ENCODE measurements around the gene PSAP.

Gene PSAP

DNA sequence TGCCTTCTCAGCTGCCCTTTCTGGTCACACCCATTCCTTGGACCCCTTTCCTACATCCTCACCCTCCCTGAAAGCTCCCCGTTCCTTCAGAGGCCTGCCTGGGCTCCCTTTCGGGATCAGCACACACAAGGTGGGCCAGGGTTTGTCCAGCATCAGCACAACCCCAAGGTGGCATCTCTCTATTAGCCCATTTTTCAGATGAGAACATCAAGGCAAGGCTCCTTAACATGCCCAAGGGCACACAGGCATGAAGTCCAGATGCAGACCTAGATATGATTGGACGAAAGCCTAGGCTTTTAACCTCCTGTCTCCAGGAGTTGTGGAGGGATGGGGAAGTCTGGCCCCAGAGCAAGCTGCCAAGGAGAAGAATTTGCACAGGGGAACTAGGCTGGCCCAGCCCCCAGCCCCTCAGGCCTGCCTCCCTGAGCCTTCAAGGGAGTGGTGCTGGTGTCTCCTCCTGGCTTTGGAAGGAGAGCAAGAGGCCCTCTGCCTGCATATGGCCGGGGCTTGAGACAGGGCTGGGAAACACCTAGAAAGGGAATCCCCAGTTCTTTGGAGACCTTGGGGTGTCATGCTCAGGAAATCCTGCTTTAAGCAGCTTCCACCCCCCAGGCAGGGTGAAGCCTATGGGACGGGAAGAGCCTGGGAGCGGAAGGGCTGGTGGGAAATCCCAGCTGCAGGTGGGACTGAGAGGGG, 68.7 kb downstream of the PSAP start:
- DNase-seq: no peak

DNA sequence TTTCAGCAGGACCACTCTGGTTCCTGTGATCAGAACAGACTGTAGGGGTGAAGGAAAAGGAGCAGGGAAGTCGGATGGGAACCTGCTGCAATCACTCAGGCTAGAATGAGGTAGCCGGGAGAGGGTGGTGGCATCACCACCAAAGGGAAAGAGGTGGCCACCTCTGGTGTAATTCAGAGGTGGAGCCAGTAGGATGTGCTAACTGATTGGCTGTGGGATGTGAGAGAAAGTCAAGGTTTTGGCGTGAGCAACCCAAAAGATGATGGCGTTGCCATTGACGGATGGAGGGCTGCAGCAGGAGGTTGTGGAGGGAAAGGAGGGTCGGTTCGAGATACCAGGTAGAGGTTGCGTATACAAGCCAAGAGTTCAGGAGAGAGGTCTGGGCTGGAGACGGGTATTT, 70.3 kb downstream of the PSAP start:
- no peak for DNase-seq

DNA sequence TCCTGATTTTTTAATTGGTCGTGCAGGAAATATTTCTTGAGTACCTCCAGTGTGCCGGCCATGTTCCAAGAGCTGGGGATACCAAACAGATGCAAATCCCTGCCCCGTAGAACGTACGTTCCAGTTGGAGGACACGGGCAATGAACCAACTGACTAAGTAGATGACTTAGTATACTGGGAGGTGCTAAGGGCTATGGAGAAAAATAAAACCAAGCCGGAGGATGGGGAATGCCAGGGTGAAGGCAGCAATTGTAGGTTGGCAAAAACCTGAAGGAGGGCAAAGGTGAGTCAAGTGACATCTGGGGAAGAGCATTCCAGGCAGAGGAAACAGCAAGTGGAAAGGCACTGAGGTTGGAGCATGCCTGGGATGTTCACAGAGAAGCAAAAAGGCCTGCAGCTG, 70.9 kb downstream of the PSAP start:
- DNase-seq: no peak

DNA sequence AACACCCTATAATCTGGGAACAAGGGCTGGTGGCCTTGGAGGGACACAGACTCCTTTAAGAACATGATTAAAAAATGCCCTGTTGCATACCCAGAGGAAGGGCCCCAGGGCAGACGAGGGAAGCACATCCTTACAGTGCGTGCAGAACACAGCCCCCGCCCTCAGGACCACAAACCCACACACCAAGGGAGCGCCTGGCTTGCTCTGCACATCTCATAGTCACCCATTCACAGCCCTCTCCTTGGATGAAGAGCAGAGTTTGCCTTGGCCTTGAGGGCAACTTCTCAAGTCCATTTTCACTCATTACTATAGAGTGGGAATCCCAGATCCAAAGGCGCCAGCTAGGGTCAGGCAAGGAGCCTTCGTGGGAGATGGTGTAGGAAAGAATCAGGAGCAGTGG, 71.4 kb downstream of the PSAP start:
- no peak for DNase-seq

DNA sequence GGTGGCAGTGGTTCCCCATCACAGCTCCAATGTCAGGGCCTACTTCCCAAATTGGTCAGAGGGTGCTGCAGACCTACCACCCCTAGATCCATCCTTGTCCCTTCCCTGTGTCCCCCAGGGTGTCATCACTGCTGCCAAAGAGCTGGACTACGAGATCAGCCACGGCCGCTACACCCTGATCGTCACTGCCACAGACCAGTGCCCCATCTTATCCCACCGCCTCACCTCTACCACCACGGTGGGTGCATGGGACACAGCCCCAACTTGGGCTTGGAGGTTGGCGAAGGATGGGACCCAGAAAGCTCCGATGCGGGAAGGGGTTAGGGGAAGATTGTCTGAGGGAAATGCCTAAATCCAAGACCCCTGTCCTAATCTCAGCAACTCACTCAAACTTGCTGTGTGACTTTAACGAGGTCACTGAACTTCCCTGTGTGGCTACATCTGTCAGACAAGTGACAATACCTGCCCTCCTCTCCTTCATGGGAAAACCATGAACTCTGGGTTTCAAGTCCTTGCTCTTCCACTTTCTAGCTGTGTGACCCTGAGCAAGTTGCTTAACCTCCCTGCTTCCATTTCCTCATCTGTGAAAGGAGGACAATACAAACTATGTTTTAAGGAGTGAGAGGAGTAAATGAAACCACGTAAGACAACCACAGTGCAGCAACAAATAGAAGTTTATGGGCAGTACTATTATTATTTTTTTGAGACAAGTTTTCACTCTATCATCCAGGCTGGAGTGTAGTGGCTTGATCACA, 72.8 kb downstream of the PSAP start:
- DNase-seq: no peak

DNA sequence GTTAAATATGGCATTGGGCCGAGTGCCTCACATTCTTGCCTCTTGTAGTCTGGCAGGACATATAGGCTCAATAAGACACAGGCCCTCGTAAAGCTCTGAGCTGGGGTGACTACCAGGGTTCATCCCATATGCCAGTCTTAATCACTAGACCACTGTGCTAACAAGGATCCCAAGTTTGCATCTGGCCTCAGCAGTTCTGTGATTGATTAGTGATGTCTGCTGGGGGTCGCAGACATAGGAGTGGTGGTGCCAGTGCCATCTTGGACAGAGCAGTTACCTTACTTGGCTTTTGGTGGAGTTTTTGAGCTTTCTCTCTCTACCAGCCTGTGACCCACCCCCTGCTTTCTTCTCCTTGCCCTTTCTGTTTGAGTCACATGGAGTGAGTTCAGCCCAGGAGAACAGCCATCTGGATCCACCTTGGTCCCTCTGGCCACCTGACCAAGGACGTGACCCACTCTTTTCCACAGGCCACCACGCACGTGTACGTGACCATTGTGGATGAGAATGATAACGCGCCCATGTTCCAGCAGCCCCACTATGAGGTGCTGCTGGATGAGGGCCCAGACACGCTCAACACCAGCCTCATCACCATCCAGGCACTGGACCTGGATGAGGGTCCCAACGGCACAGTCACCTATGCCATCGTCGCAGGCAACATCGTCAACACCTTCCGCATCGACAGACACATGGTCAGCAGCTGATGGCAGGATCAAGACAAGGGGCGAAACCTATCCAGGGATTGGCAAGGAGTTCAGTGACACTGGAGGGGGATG, 73.7 kb downstream of the PSAP start:
- no peak for DNase-seq

DNA sequence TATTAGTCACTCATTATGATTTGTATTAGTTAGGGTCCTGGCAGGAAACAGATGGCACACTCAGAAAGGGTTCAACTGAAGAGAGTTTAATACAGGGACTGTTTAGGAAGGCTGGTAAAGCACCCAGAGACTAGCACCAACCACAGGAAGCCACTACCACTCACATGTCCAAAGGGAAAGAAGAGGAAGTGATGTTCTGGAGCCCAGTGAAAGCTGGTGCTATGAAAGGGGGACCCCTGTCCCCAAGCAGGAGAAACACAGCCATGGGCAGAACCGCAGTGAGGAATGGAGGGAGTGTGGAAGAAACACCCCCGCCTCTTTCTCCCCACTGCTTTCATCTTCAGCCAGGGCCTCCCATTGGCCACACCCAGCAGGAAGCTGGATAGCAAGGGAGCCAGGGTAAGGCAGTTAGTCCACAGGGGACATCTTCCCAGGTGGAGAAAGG, 74.5 kb downstream of the PSAP start:
- no peak for DNase-seq

DNA sequence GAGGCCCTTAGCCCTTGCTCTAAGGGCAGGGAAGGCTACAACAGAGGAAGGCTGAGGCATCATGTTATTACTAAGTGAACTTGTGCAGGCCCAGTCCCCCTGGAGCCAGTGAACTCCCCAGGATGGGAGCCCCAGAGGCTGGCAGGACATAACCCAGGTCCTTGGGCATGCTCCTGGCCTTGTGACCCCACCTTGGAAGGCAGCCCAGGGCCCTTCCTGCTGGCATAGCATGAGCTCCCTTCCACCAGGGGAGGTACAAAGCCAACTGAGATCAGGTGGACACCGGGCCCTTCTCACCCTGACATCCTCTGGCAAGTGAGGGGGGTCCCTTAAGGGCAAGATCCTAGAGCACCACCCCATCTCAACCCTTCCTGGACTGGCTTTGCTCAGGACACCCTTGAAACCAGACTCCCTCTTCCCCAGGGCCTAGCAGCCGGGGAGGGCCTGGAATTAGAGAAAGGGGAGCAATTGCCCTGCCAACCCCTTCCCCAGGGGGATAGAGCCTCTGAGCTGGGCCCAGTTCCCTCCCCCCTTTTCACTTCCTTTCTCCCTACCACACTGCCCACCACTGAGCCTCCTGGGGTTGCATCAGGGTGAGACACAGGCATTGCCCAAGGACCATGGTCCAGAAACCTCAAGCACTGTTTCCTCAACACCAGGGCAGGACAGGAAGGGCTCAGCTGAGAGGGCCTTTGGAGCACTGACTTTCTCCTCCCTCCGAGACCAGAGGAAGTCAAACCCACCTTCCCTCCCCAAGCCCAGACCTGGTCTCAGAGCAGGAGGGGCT, 75.9 kb downstream of the PSAP start:
- DNase-seq: no peak

DNA sequence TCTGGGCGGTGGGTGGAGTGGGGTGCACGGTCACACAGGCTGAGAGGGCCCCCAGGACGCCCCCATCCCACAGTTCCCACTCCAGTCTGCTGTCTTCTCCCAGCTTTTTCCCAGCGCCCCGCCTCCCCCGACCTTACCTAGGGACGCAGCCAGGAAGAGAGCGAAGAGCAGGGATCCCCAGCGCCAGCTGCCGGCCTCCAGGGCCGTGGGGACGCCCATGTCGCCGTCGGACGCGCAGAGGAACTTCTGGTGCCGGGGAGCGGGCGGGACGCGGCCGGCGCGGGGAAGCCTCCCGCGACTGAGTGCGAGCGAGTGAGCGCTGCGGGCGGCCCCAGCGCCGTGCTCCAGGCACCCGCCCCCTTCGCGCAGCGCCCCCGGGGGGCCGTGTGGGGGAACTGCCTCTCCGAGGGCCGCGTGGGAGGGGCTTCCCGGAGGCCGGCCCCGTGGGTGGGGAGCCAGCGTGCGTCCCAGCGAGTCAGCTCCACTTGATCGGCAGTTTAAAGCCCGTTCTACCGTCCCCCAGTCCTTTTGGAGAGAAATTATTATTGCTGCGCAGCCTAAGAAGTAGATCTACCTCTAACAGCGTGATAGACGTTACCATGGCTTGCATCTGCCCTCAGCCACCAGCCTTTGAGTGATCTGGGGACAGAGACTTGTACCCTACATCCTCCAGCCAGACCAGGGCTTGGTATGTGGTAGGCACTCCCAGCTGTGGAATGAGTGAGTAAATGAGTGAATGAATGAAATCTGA, 77.7 kb downstream of the PSAP start, which contains the start of gene VSIR:
TSS of gene VSIR (minus strand) at position 300 of the 751 bp plus-strand sequence. CDS start at position 219, 81 bp downstream.
- DNase-seq: peak; percentile 55 to 72 (median 67)

DNA sequence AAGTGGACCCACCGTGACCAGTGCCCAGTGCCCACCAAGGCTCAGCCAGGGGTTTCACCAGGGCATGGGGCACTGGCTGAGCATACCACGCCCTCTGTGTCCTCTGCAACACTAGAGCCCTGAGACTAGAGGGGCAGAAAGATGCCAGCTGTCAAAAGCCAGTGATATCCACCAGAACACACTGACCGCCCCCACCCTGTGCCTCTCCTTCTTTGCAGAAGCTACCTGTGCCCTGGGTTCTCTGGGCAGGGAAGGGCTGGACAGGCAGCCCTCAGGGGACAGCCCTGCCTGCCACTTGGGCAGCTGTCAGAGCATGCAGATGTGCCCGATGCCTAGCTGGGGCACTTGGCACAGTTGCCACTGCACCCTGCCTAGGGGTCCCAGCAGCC, 78.2 kb downstream of the PSAP start:
- no peak for DNase-seq

DNA sequence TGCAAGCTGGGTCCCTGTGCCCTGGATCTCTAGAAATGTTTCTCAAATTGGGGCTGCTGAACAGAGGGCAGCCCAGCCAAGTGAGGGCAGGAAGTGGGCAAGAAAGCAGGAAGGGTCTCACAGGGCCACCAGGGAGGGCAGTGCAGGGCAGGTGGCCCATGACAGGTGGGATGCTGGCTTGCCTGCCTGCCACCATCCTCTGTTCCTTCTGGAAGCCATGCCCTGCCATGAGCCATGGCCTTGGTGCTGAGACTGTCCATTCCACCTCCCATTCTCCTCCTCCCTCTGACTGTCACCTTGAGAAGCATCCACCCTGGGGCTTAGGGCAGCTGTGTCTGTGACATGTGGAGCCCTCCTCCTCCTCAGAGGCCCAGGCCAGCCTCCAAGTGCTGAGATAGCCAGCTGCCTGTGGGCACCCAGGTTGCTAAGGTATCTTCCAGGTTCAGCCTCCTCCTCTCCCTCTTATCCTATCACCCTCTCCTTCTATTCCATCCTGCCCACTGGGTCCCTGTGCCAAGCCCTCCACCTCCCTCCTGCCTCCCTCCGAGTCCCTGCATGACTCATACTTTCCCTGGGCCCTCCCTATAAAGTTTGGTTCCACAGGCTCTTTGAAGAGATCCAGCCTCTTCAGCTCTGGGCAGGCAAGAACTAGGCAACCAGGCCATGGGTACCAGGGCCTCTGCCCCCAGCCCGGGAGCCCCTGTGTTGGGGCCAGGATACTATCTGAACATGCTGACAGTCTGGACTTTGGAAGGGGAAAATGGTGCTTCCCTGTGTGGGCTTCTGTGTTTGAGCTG, 79.0 kb downstream of the PSAP start:
- no peak for DNase-seq

DNA sequence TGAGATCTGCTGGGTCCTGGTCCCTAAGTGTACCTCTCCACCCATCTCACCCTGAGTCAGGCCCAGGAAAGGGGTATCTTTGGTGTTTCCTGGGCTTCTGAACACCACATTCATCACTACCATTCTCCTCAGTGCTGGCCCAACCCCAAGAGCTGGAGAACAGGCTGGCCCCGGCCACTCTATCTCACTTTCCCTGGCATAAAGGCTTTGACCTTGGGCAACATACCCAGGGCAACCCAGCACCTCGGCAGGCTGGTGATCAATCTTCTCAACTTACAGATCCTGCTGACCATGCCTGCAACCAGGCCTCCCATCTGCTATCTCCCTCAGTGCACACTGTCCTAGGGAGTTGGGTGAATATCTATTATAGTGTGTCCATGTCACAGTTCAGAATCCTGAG, 79.8 kb downstream of the PSAP start:
- DNase-seq: no peak

DNA sequence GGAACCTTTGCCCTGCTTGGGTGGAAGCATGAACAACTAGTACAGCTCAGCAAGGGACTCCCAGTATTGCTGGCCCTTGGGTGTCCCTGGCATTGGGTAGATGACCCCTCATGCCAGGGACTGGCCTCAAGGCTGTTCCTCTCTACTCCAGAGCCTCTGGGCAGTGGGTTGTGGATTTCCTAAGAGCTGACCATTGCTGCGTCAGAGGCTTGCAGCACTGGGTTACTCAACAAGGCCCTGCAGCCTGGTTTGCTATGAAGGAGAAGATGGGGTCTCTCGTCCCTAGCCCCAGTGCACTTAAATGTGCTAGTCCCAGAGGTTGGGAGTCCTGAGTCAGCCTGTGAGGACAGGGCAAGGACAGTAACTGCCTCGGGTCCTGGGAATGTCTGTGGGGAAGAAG, 80.3 kb downstream of the PSAP start:
- DNase-seq: no peak

DNA sequence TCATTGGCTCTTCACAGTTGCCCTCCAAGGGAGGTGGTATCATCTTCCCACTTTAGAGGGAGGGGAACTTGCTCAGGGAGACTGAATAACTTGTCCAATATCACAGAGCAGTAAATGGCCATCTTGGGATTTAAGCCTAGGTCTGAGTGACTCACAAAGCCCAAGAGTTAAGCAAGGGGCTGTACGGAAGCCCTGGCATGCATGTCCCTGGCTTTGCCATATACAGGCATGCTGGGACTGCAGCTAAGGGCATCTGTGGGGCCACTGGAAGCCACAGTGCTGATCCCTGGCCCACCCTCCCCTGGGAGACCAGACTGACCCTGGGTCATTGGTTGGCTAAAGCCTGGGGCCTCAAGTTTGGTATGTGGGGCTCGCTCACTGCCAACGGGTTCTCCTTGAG, 80.8 kb downstream of the PSAP start:
- no peak for DNase-seq

DNA sequence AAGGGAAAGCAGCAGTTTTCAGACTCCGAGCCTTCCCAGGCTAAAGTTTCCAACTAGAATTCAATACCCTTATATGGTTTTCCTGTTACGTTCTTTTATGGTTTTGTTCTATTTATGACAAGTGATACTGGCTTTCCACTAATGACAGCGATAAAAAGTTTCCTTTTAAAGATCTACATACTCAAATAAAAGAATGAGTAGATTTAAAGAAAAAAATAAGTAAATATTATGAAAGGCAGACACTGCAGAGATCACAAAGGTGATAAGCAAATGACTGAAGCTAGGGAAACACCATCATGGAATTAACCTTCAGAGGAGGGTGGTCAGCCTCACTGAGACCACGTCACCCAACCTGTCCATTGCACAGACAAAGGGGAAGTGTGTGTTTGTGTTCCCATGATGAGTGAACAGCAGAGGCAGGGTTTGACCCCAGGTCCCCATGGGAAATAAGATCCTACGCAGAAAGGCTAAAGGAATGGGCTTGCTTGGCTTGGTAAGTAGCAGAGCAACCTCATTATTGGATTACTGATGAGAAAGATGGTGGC, 81.7 kb downstream of the PSAP start:
- DNase-seq: no peak

DNA sequence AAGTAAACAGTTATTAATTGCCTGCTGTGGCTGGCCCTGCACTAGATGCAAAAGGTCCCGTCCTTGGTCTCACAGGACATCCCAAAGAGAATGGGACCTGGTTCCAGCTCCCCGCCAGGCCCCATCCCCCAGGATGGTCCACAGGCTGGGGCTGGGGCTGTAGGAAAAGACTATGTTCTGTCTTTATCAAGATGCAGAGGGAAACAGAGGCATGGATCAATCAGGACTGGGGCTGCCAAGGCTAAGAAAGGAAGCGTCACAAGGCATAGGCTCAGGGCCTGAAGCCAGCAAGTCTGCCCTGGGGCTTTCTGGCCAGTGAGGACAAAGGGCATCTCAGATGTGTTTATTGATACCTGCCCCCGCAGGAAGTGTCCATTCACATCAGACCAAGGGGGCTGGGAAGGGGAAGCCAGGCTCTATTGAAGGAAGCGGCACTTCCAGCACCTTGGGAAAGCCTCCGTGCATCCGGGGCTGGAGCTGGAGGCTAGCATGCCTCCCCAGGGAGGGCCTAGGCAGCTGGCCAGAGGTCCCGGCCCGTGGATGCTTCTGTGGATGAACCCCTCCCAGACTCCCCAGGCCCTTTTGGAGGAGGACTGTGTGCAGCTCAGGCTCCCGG, 83.5 kb downstream of the PSAP start:
- peak in 1 of 3 experiments; percentile 5 for DNase-seq

DNA sequence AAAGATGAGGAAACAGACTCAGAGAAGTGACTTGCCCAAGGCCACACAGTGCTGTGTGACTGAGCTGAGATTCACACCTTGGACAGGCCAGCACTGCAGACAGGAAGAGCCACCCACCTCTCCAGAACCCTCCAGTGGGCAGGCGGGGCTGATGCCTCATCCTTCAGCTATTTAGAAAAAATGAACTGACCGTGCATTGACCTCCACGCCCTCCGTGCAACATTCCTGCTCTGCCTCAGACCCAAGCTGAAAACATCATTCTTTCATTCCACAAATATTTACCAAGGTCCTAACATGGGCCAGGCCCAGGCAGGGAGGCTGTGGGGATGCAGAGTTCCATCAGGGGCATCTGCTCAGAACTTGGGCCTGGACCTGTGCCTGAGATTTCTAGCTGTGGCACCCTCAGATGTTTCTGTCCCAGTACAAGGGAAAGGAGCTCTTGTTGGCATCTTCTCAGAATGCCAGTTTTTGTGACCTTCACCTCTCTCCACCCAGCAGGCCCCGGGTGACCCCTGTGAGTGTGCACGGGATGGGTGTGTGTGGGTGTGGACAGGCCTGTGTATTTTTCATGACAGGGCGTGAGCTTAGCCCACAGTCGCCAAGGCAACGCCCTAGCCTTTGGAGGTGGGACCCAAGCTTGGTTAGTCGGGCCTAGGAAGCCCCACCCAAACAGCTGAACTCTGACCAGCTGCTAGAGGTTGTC, 84.2 kb downstream of the PSAP start:
- peak in 1 of 3 experiments; percentile 18 for DNase-seq

Measured in NCI-H1417 (cell line).